Testis (tissue), 3 donors: ENCODE data around the gene ATXN7L3. TPM values are rescaled to one million over a fixed set of nuclear protein-coding genes. Genes with fewer than 3 reads are reported as not detected.

Experiments
- DNase-seq: peaks from one replicate; pipeline ENCODE4 v3.0.0-alpha.2; 2019
- H3K27ac ChIP-seq, 2 donors: fragments of 200-600 bp; sonication (generic); one replicate each; pipeline ENCODE4 v1.5.1; 2019
- H3K27me3 ChIP-seq: fragments of 200-600 bp; sonication (generic); one replicate; pipeline ENCODE4 v1.5.1; 2019
- H3K36me3 ChIP-seq: fragments of 200-600 bp; sonication (generic); one replicate; pipeline ENCODE4 v1.5.1; 2017; ENCODE audit warnings: low read depth; ENCODE audit errors: missing control alignments
- H3K4me1 ChIP-seq: fragments of 200-600 bp; sonication (generic); one replicate; pipeline ENCODE4 v1.5.1; 2019
- H3K4me3 ChIP-seq, 2 donors: fragments of 200-600 bp; sonication (generic); one replicate each; pipeline ENCODE4 v1.5.1; 2017 to 2019
- H3K9me3 ChIP-seq: fragments of 200-600 bp; sonication (generic); one replicate; pipeline ENCODE4 v1.5.1; 2017
- POLR2A ChIP-seq: fragments of 450-650 bp; IDR thresholded peaks from one replicate; pipeline ENCODE4 v1.6.1; 2017; ENCODE audit warnings: antibody characterized with exemption, mild to moderate bottlenecking, moderate library complexity
- WGBS, 2 donors: methylation state at CpG; one replicate each; pipeline ENCODE4 v1.1.5; 2018; 5-methylcytosine and 5-hydroxymethylcytosine counted together
- intact Hi-C: fragments of 100-400 bp; cut with DNase I; formaldehyde crosslinking; loops from one replicate; pipeline ENCODE4 v1.15.1; 2023; ENCODE audit warnings: low total_unique reads
- polyA plus RNA-seq: library from polyadenylated mRNA; stranded (reverse); fragments of 350-450 nt; fragmentation: Illumina TruSeq; extraction: RNeasy Lipid Tissue Mini Kit (QIAGEN cat#74804); gene quantifications from one replicate; pipeline ENCODE4 v1.2.3, GENCODE V29; 2014; ENCODE audit warnings: low read depth, low replicate concordance; ENCODE audit not compliant: insufficient read depth
- total RNA-seq, 2 donors: library from RNA; depleted of rRNA; stranded (reverse); fragments of >200 nt; gene quantifications; one replicate each; pipeline ENCODE4 v1.2.3, GENCODE V29; 2016
- TF ChIP-seq, protein P1 (sequence below), 3 experiments: fragments of 450-650 bp in 2 of 3; fragments of 200-600 bp in 1 of 3; sonication (generic) in 1 of 3; IDR thresholded peaks; one replicate each; pipeline ENCODE4 v1.5.1; 2016 to 2019; ENCODE audit warnings: antibody characterized with exemption in 3 of 3, mild to moderate bottlenecking in 2 of 3, moderate library complexity in 1 of 3

ATXN7L3 gene
- total and polyA plus RNA-seq, 3 donors from 2014 or later = 76.5 to 101 (median 100) TPM

DNA sequence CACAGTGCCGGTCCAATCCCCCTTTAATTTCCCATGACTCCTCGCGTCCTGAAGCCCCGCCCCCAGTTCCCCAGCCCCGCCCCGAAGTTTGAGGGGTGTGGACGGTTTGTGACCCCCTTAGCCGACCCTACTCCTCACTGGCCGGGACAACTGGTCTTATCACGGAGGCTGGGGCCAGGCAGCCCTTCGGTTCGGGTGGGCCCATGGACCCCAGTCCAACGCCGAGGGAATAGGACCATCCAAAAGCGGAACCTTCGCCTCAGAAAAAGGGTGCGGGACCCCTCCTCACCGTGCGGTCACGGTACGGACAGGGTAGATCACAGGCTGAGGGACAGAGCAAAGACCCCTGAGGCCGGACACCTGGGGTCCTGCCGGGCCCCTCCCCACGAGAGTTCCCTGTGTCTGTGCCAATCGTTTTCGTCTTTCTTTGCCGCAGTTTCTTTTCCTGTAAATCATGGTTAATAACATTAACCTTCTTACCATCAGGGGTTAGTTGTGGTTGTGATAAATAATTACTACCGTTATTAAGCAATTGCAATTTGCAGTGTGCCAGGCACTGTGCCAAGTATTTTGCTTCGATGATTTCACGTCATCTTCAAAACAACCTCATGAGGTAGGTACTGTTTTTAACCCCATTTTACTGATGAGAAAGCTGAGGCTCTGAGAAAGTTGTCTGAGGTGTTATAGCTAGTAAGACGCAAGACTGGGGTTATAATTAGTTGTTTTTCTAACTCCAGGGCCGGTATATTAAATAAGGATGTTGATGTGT lies 12.4 kb downstream of the ATXN7L3 start:
- DNase-seq = no peak
- H3K4me3 ChIP-seq = peak overlapping the region; percentile 93 to 96
- no peaks in the 10 kb centered on the region for H3K9me3 ChIP-seq
- peak overlapping the region; percentile 90 to 99 for H3K27ac ChIP-seq
- H3K4me1 ChIP-seq = peaks cover 27% of the 10 kb centered on the region
- no peaks in the 10 kb centered on the region for H3K36me3 ChIP-seq
- intact Hi-C loops = no loop called here
- no peaks in the 10 kb centered on the region for H3K27me3 ChIP-seq
- TF ChIP-seq POLR2A = no peak
- TF ChIP-seq, protein P1, sequence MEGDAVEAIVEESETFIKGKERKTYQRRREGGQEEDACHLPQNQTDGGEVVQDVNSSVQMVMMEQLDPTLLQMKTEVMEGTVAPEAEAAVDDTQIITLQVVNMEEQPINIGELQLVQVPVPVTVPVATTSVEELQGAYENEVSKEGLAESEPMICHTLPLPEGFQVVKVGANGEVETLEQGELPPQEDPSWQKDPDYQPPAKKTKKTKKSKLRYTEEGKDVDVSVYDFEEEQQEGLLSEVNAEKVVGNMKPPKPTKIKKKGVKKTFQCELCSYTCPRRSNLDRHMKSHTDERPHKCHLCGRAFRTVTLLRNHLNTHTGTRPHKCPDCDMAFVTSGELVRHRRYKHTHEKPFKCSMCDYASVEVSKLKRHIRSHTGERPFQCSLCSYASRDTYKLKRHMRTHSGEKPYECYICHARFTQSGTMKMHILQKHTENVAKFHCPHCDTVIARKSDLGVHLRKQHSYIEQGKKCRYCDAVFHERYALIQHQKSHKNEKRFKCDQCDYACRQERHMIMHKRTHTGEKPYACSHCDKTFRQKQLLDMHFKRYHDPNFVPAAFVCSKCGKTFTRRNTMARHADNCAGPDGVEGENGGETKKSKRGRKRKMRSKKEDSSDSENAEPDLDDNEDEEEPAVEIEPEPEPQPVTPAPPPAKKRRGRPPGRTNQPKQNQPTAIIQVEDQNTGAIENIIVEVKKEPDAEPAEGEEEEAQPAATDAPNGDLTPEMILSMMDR (IDR thresholded peaks at IDR 0.05) = no peak
- 1% methylated on average over 22 to 32 of the region's 32 CpGs for WGBS, 2 donors

GRCh38 chr17:44186307-44187130 lies 13.2 kb downstream of the ATXN7L3 start, which contains the start of gene TMUB2:
TSS of gene TMUB2 (plus strand) at chr17:44186972. CDS start at chr17:44187709, 737 bp downstream.
- WGBS, 2 donors = 0 to 1% methylated on average over 44 to 50 of the region's 50 CpGs
- TF ChIP-seq POLR2A = peak; percentile 20
- TF ChIP-seq, protein P1 (IDR thresholded peaks at IDR 0.05) = no peak
- intact Hi-C loops = no loop called here
- no peaks in the 10 kb centered on the region for H3K36me3 ChIP-seq
- peak within 1 kb of the TSS; percentile 90 to 99 for H3K27ac ChIP-seq
- H3K27me3 ChIP-seq = no peaks in the 10 kb centered on the region
- no peaks in the 10 kb centered on the region for H3K9me3 ChIP-seq
- H3K4me1 ChIP-seq = peaks cover 33% of the 10 kb centered on the region
- DNase-seq = peak; percentile 100
- peak within 1 kb of the TSS; percentile 93 to 96 for H3K4me3 ChIP-seq

GRCh38 chr17:44184212-44184810 lies 15.4 kb downstream of the ATXN7L3 start:
- no peak for DNase-seq
- H3K27me3 ChIP-seq = no peaks in the 10 kb centered on the region
- WGBS, 2 donors = 82 to 91% methylated on average over 8 of the region's 8 CpGs
- no peaks in the 10 kb centered on the region for H3K9me3 ChIP-seq
- TF ChIP-seq, protein P1 (IDR thresholded peaks at IDR 0.05) = no peak
- no peak for TF ChIP-seq POLR2A
- H3K4me3 ChIP-seq = no peak overlapping the region
- peak overlapping the region in 1 of 2 donors; percentile 36 for H3K27ac ChIP-seq
- H3K36me3 ChIP-seq = no peaks in the 10 kb centered on the region
- peaks cover 34% of the 10 kb centered on the region for H3K4me1 ChIP-seq
- intact Hi-C loops = no loop called here

DNA sequence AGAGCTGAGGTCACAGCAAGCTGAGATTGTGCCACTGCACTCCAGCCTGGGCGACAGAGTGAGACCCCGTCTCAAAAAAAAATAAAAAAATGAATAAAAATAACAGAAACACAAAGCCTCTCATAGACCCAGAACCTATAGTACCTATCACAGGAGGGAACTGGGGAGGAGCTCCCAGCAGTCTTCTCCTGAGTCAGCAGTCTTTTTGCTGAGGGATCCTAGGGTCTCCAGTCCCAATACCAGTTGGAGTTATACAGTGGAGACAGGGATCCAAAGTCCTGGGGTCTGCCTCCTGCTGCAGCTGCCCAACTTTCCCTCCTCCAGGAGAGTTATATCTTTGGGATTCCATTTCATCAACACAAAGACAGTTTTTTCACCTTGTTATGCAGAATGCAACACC lies 16.7 kb downstream of the ATXN7L3 start:
- intact Hi-C loops = no loop called here
- WGBS, 2 donors = 84 to 88% methylated on average over 2 of the region's 2 CpGs
- no peak for DNase-seq
- Histone ChIP-seq H3K4me1 (peaks cover 29% of the 10 kb centered on the region), H3K27ac (peak overlapping the region; percentile 19 to 26), H3K27me3 (no peaks in the 10 kb centered on the region), H3K4me3 (no peak overlapping the region), H3K36me3 (no peaks in the 10 kb centered on the region), H3K9me3 (no peaks in the 10 kb centered on the region)
- TF ChIP-seq, protein P1 (IDR thresholded peaks at IDR 0.05) = no peak
- no peak for TF ChIP-seq POLR2A
